Panc1 (cell line): ENCODE results near the gene KLRD1. TPM values are rescaled to one million over a fixed set of nuclear protein-coding genes. Genes with fewer than 3 reads are reported as not detected.
A peak's percentile ranks its signal among the peaks of the same experiment; 100 is the strongest.
"Not testable (repeated sequence)": the region's sequence is repeated elsewhere in the genome, so short reads cannot be mapped to it uniquely, and the experiment has no call there.

Experiments used
- ATAC-seq: fragments of 200-7000 bp; cut with Tn5 transposase; 2 replicates; pipeline ENCODE4 v1.9.1; 2020; ENCODE audit warnings: mild to moderate bottlenecking, moderate library complexity
- BruUV-seq: library from RNA; stranded (reverse); fragments of 400-500 nt; replicated peaks from 2 replicates; lab custom pipeline; 2021; lab: Mats Ljungman, UMichigan
- CTCF ChIA-PET: fragments of 300-600 bp; sonication (Branson Sonifier 250); formaldehyde crosslinking; loops from one replicate; lab custom pipeline; 2022; ENCODE audit warnings: antibody characterized with exemption; lab: Charles Lee
- POLR2A ChIA-PET: fragments of 300-600 bp; sonication (Branson Sonifier 250); formaldehyde crosslinking; loops from one replicate; lab custom pipeline; 2022; ENCODE audit warnings: antibody characterized with exemption; lab: Charles Lee
- DNase-seq: peaks from one replicate; pipeline ENCODE4 v3.0.0-alpha.2; 2010; ENCODE audit warnings: low read depth, low spot score
- H3K27ac ChIP-seq: 2 replicates; pipeline ENCODE4 v1.5.1; 2011; ENCODE audit warnings: mild to moderate bottlenecking, low read length, inconsistent platforms
- H3K27me3 ChIP-seq: fragments of 200-500 bp; sonication (Bioruptor generic); 2 replicates; pipeline ENCODE4 v1.6.0; 2014; ENCODE audit warnings: low read length, inconsistent platforms; ENCODE audit not compliant: control insufficient read depth, insufficient read depth
- H3K36me3 ChIP-seq: fragments of 200-500 bp; sonication (Bioruptor generic); 2 replicates; pipeline ENCODE4 v1.5.1; 2014; ENCODE audit warnings: inconsistent platforms, mild to moderate bottlenecking, low read length, moderate library complexity; ENCODE audit not compliant: control insufficient read depth, insufficient read depth
- H3K4me1 ChIP-seq: 2 replicates; pipeline ENCODE4 v1.5.1; 2011; ENCODE audit warnings: inconsistent platforms, mild to moderate bottlenecking, low read length, moderate library complexity; ENCODE audit not compliant: control insufficient read depth, insufficient read depth
- H3K4me3 ChIP-seq, 2 experiments: 2 replicates each; pipeline ENCODE4 v1.5.1; 2011 to 2012; ENCODE audit warnings: low read depth in 2 of 2, low read length in 2 of 2, mild to moderate bottlenecking in 2 of 2, inconsistent platforms in 1 of 2, moderate library complexity in 1 of 2
- H3K9me3 ChIP-seq: fragments of 200-500 bp; sonication (Bioruptor generic); 2 replicates; pipeline ENCODE4 v1.5.1; 2014; ENCODE audit warnings: low read depth, mild to moderate bottlenecking, inconsistent platforms, low read length, moderate library complexity; ENCODE audit not compliant: control insufficient read depth, insufficient read depth
- CTCF ChIP-seq: fragments of 450-650 bp; IDR thresholded peaks from 2 replicates; pipeline ENCODE4 v1.5.1; 2017; ENCODE audit warnings: mild to moderate bottlenecking
- POLR2AphosphoS5 ChIP-seq: IDR thresholded peaks from 2 replicates; pipeline ENCODE4 v1.6.1; 2012; ENCODE audit warnings: mild to moderate bottlenecking, low read depth, low read length, moderate library complexity
- REST ChIP-seq, 2 experiments: IDR thresholded peaks; 2 replicates each; pipeline ENCODE4 v1.6.1; 2011 to 2012; ENCODE audit warnings: low read depth in 2 of 2, control low read depth in 1 of 2, low read length in 1 of 2, mild to moderate bottlenecking in 1 of 2, moderate library complexity in 1 of 2; ENCODE audit not compliant: insufficient read depth in 1 of 2
- SIN3A ChIP-seq: IDR thresholded peaks from 2 replicates; pipeline ENCODE4 v1.6.1; 2012; ENCODE audit warnings: low read depth, mild to moderate bottlenecking, low read length, moderate library complexity, borderline replicate concordance; ENCODE audit not compliant: insufficient read depth
- TCF7L2 ChIP-seq: IDR thresholded peaks from 2 replicates; pipeline ENCODE4 v1.6.1; 2011; ENCODE audit warnings: mild to moderate bottlenecking, low read depth, low read length, inconsistent platforms
- in situ Hi-C: cut with HindIII; loops from 2 replicates; pipeline ENCODE4 v1.10.0; 2016; ENCODE audit warnings: low sequenced_read_pairs, low pct_unique_long_range_greater_than_20kb
- intact Hi-C: fragments of 100-400 bp; cut with micrococcal nuclease; formaldehyde crosslinking; loops from one replicate; pipeline ENCODE4 v1.10.0; 2022; ENCODE audit not compliant: unreplicated experiment
- total RNA-seq: library from RNA; stranded (reverse); gene quantifications from one replicate; pipeline ENCODE4 v1.2.1, GENCODE V29; 2021; ENCODE audit not compliant: unreplicated experiment

Gene KLRD1
- total RNA-seq, 1 experiment from 2014 or later: not detected

- ChIA-PET POLR2A (interaction anchor here (0.6 kb wide), 2 partner anchors 18 to 33 kb away, joined by 3 to 6 read pairs; no protein-coding TSS in a partner anchor), CTCF (no interaction called here)
- ATAC-seq (peak; percentile 68), DNase-seq (peak; percentile 72)
- Histone ChIP-seq H3K4me1 (peaks cover 21% of the 10 kb centered on the region), H3K9me3 (peaks cover 4% of the 10 kb centered on the region; the same call in 1 of the 2 replicates), H3K36me3 (no peaks in the 10 kb centered on the region), H3K27ac (peak overlapping the region; percentile 94), H3K27me3 (no peaks in the 10 kb centered on the region), H3K4me3 (peak overlapping the region; percentile 50 to 73)
- TF ChIP-seq SIN3A (no peak), TCF7L2 (peak; percentile 89)
- intact Hi-C loops (no loop called here), in situ Hi-C loops (no loop called here)
- BruUV-seq: TSS peak; percentile 56
Measured at GRCh38 chr12:10364815-10365622, 57.3 kb downstream of the KLRD1 start.

- BruUV-seq: no TSS peak
- Histone ChIP-seq H3K9me3 (peaks cover 4% of the 10 kb centered on the region; the same call in 1 of the 2 replicates), H3K4me1 (peaks cover 21% of the 10 kb centered on the region), H3K27me3 (no peaks in the 10 kb centered on the region), H3K36me3 (no peaks in the 10 kb centered on the region), H3K4me3 (peak overlapping the region; percentile 50 to 73), H3K27ac (peak overlapping the region; percentile 94)
- POLR2A ChIA-PET: no interaction called here
- intact Hi-C loops: no loop called here
- TF ChIP-seq CTCF (peak; percentile 50), TCF7L2 (peak; percentile 31; the same call in 1 of the 2 replicates), SIN3A (no peak)
- CTCF ChIA-PET: no interaction called here
- DNase-seq (no peak), ATAC-seq (no peak)
- in situ Hi-C loops: no loop called here
Measured at GRCh38 chr12:10365696-10366405, 58.2 kb downstream of the KLRD1 start.

- H3K27me3 ChIP-seq: no peaks in the 10 kb centered on the region
- ATAC-seq (no peak), DNase-seq (no peak)
- intact Hi-C loops (no loop called here), in situ Hi-C loops (no loop called here)
- H3K4me1 ChIP-seq: peaks cover 21% of the 10 kb centered on the region
- peak overlapping the region; percentile 94 for H3K27ac ChIP-seq
- no peak overlapping the region for H3K4me3 ChIP-seq
- H3K9me3 ChIP-seq: peaks cover 4% of the 10 kb centered on the region; the same call in 1 of the 2 replicates
- no peak for TF ChIP-seq REST (IDR thresholded peaks at IDR 0.05; ENCODE audit: insufficient read depth in 1 of 2, low read depth in 2 of 2, low read length in 1 of 2)
- TF ChIP-seq TCF7L2: no peak
- no peak; the same call in 1 of the 2 replicates for TF ChIP-seq CTCF
- TF ChIP-seq POLR2AphosphoS5: no peak
- no peak for TF ChIP-seq SIN3A
- no peaks in the 10 kb centered on the region for H3K36me3 ChIP-seq
- no TSS peak for BruUV-seq
- ChIA-PET POLR2A (no interaction called here), CTCF (no interaction called here)
Measured at GRCh38 chr12:10366875-10367274, 59.2 kb downstream of the KLRD1 start.

- ATAC-seq, H3K27me3 ChIP-seq, DNase-seq, BruUV-seq, H3K4me3 ChIP-seq, CTCF ChIA-PET, intact Hi-C loops, in situ Hi-C loops, H3K9me3 ChIP-seq, POLR2A ChIA-PET, H3K36me3 ChIP-seq: not testable (repeated sequence)
- H3K4me1 ChIP-seq: peaks cover 20% of the 10 kb centered on the region
- H3K27ac ChIP-seq: peak overlapping the region; percentile 94; the same call in 1 of the 2 replicates
Measured at GRCh38 chr12:10367714-10368113, 60.0 kb downstream of the KLRD1 start.
